ENCODE results near the gene MED13L. TPM values are rescaled to one million over a fixed set of nuclear protein-coding genes. Genes with fewer than 3 reads are reported as not detected.

MED13L gene
- total RNA-seq, 1 experiment from 2014 or later: 80.5 TPM

- TF ChIP-seq, protein P1, sequence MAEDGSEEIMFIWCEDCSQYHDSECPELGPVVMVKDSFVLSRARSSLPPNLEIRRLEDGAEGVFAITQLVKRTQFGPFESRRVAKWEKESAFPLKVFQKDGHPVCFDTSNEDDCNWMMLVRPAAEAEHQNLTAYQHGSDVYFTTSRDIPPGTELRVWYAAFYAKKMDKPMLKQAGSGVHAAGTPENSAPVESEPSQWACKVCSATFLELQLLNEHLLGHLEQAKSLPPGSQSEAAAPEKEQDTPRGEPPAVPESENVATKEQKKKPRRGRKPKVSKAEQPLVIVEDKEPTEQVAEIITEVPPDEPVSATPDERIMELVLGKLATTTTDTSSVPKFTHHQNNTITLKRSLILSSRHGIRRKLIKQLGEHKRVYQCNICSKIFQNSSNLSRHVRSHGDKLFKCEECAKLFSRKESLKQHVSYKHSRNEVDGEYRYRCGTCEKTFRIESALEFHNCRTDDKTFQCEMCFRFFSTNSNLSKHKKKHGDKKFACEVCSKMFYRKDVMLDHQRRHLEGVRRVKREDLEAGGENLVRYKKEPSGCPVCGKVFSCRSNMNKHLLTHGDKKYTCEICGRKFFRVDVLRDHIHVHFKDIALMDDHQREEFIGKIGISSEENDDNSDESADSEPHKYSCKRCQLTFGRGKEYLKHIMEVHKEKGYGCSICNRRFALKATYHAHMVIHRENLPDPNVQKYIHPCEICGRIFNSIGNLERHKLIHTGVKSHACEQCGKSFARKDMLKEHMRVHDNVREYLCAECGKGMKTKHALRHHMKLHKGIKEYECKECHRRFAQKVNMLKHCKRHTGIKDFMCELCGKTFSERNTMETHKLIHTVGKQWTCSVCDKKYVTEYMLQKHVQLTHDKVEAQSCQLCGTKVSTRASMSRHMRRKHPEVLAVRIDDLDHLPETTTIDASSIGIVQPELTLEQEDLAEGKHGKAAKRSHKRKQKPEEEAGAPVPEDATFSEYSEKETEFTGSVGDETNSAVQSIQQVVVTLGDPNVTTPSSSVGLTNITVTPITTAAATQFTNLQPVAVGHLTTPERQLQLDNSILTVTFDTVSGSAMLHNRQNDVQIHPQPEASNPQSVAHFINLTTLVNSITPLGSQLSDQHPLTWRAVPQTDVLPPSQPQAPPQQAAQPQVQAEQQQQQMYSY (CRISPR knock-in tag; IDR thresholded peaks at IDR 0.05): no peak
- TF ChIP-seq, protein P2, sequence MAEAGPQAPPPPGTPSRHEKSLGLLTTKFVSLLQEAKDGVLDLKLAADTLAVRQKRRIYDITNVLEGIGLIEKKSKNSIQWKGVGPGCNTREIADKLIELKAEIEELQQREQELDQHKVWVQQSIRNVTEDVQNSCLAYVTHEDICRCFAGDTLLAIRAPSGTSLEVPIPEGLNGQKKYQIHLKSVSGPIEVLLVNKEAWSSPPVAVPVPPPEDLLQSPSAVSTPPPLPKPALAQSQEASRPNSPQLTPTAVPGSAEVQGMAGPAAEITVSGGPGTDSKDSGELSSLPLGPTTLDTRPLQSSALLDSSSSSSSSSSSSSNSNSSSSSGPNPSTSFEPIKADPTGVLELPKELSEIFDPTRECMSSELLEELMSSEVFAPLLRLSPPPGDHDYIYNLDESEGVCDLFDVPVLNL (CRISPR knock-in tag; IDR thresholded peaks at IDR 0.05; ENCODE audit: borderline replicate concordance, low read depth): no peak
- TF ChIP-seq SMAD4 (CRISPR knock-in tag; IDR thresholded peaks at IDR 0.05): no peak
- no peak for TF ChIP-seq PRRX2 (CRISPR knock-in tag; IDR thresholded peaks at IDR 0.05)
- TF ChIP-seq ETV6 (CRISPR knock-in tag; IDR thresholded peaks at IDR 0.05): no peak
- TF ChIP-seq, protein P3, sequence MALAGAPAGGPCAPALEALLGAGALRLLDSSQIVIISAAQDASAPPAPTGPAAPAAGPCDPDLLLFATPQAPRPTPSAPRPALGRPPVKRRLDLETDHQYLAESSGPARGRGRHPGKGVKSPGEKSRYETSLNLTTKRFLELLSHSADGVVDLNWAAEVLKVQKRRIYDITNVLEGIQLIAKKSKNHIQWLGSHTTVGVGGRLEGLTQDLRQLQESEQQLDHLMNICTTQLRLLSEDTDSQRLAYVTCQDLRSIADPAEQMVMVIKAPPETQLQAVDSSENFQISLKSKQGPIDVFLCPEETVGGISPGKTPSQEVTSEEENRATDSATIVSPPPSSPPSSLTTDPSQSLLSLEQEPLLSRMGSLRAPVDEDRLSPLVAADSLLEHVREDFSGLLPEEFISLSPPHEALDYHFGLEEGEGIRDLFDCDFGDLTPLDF (CRISPR knock-in tag; IDR thresholded peaks at IDR 0.05): no peak
- TF ChIP-seq ZNF671 (CRISPR knock-in tag; IDR thresholded peaks at IDR 0.05): no peak
- no peak for TF ChIP-seq ZNF512 (CRISPR knock-in tag; IDR thresholded peaks at IDR 0.05; ENCODE audit: borderline replicate concordance)
- no peak for TF ChIP-seq AR (CRISPR knock-in tag; IDR thresholded peaks at IDR 0.05)
- no peak for TF ChIP-seq JUN (CRISPR knock-in tag; IDR thresholded peaks at IDR 0.05)
Measured at GRCh38 chr12:115947696-115948062, 329.8 kb downstream of the MED13L start (continued).

DNA sequence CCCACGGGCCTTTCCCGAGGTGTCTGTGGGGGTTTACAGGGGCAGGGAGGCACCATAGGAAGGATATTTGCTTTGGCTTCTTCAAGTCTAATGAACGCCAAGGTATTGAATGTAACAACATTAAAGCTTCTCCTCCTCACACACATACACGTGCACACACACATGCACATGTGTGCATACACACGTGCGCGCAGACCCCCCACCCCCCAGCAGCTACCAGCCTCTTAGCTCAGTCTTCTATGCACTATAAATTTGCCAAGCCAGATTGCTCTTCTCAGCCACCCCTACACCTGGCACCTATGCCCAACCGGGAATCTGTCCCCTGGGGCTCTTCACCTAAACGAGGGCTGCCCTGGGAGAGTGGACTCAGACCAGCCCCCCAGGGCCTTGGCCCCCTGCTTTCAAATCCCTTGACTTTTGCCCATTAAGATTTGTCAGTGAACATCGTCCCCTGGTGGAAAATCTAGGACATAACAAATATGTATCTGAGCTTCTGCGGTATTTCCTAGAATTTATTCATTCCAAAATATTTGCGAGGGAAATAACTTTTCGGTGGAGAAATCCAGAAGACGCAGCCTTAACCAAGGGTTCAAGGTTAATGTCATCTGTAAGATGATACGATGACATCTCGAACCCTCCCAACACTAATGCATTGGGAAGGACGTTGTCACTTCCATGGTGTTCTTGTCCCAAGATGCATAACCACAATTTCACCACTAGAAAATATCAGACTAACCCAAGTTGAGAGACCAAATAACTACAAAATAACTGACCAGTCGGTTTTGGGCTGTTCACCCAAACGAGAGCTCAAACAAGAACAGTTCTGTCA lies 330.4 kb downstream of the MED13L start:
- ATAC-seq (no peak), DNase-seq (ENCODE audit: low spot score) (no peak)
- Mint-ChIP-seq H3K9me3 (no peaks in the 10 kb centered on the region), H3K4me3 (no peak overlapping the region), H3K27ac (no peak overlapping the region), H3K4me1 (peaks cover 12% of the 10 kb centered on the region), H3K36me3 (no peaks in the 10 kb centered on the region; the same call in 1 of the 2 replicates), H3K27me3 (ENCODE audit: low read depth) (peaks cover 7% of the 10 kb centered on the region)
- ChIA-PET POLR2A (no interaction called here), CTCF (interaction anchor here (0.6 to 2.4 kb wide), 33 partner anchors 8 to 1966 kb away, joined by 3 to 19 read pairs (median 4); no protein-coding TSS in a partner anchor)
- TF ChIP-seq, protein P4, sequence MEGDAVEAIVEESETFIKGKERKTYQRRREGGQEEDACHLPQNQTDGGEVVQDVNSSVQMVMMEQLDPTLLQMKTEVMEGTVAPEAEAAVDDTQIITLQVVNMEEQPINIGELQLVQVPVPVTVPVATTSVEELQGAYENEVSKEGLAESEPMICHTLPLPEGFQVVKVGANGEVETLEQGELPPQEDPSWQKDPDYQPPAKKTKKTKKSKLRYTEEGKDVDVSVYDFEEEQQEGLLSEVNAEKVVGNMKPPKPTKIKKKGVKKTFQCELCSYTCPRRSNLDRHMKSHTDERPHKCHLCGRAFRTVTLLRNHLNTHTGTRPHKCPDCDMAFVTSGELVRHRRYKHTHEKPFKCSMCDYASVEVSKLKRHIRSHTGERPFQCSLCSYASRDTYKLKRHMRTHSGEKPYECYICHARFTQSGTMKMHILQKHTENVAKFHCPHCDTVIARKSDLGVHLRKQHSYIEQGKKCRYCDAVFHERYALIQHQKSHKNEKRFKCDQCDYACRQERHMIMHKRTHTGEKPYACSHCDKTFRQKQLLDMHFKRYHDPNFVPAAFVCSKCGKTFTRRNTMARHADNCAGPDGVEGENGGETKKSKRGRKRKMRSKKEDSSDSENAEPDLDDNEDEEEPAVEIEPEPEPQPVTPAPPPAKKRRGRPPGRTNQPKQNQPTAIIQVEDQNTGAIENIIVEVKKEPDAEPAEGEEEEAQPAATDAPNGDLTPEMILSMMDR (IDR thresholded peaks at IDR 0.05): peak; percentile 59
- no peak for TF ChIP-seq ARID4B (CRISPR knock-in tag; IDR thresholded peaks at IDR 0.05; ENCODE audit: borderline replicate concordance)

Data from WTC11 (cell line).